ENCODE results near the gene CTTNBP2NL. TPM values are rescaled to one million over a fixed set of nuclear protein-coding genes. Genes with fewer than 3 reads are reported as not detected.

The CTTNBP2NL gene
- total and polyA plus RNA-seq, 10 of the 15 experiments (the other 5 are each of a cell fraction or from before 2014, with no cell fraction given), result 2.1 to 11.3 (median 5.6) TPM

DNA sequence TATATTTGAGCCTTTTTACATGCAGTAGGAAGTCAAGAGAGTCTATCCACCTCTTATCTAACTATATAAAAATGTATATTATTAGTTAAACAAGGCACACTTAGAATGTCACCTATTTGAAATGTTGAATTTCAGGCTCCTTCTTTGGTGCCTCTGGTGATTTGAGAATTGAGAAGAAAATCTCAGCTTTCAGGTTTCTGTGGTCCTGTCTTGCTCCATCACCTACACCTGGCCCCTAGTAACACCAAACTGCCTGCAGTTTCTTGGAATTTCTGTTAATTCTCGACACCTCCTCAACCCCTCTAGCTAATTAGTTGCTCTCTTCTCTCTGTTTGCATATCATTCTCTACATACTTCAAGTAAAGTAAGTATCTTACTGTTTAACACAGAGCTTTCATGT, 57.9 kb downstream of the CTTNBP2NL start:
- CTCF ChIA-PET, result no interaction called here
- POLR2A ChIA-PET, result no interaction called here
- Histone ChIP-seq H2AFZ (ENCODE audit: control insufficient read depth, low read depth, low read length) (no peak overlapping the region), H4K20me1 (ENCODE audit: control insufficient read depth, insufficient read depth) (no peaks in the 10 kb centered on the region), H3K4me3 (no peak overlapping the region), H3K4me2 (ENCODE audit: control insufficient read depth, insufficient read depth) (no peak overlapping the region), H3K27me3 (replicated peaks in 1 of 2; ENCODE audit: control insufficient read depth in 2 of 2, insufficient read depth in 2 of 2, low read length in 1 of 2) (no peaks in the 10 kb centered on the region), H3K9ac (ENCODE audit: control insufficient read depth, insufficient read depth, low read length) (no peak overlapping the region), H3K9me3 (replicated peaks; ENCODE audit: control insufficient read depth, insufficient read depth, low read length) (no peaks in the 10 kb centered on the region), H3K4me1 (ENCODE audit: control insufficient read depth, insufficient read depth, low read length) (no peaks in the 10 kb centered on the region), H3K36me3 (ENCODE audit: control insufficient read depth in 2 of 2, insufficient read depth in 2 of 2, low read length in 1 of 2) (peaks cover 10 to 12% of the 10 kb centered on the region in 2 experiments), H3K27ac (ENCODE audit: control insufficient read depth, insufficient read depth) (no peak overlapping the region), H3K79me2 (ENCODE audit: control insufficient read depth, insufficient read depth, low read length) (no peaks in the 10 kb centered on the region)
- in situ Hi-C loops (cut with MboI), result no loop called here
- no peak for DNase-seq (ENCODE audit: low read depth, low spot score)
- RAD21 ChIA-PET (ENCODE audit: unreplicated experiment), result no interaction called here
- no TSS peak for BruUV-seq (replicated peaks)
- SMC1A ChIA-PET (ENCODE audit: uncharacterized antibody, unreplicated experiment), result no interaction called here
- no peak for FAIRE-seq
- intact Hi-C loops (cut with micrococcal nuclease; ENCODE audit: unreplicated experiment), result no loop called here
- 100% methylated on average over 1 of the region's 1 CpG for WGBS (ENCODE audit: insufficient coverage, insufficient replicate concordance, low lambda C conversion rate, missing lambda C conversion rate)
- TF ChIP-seq, protein P1, sequence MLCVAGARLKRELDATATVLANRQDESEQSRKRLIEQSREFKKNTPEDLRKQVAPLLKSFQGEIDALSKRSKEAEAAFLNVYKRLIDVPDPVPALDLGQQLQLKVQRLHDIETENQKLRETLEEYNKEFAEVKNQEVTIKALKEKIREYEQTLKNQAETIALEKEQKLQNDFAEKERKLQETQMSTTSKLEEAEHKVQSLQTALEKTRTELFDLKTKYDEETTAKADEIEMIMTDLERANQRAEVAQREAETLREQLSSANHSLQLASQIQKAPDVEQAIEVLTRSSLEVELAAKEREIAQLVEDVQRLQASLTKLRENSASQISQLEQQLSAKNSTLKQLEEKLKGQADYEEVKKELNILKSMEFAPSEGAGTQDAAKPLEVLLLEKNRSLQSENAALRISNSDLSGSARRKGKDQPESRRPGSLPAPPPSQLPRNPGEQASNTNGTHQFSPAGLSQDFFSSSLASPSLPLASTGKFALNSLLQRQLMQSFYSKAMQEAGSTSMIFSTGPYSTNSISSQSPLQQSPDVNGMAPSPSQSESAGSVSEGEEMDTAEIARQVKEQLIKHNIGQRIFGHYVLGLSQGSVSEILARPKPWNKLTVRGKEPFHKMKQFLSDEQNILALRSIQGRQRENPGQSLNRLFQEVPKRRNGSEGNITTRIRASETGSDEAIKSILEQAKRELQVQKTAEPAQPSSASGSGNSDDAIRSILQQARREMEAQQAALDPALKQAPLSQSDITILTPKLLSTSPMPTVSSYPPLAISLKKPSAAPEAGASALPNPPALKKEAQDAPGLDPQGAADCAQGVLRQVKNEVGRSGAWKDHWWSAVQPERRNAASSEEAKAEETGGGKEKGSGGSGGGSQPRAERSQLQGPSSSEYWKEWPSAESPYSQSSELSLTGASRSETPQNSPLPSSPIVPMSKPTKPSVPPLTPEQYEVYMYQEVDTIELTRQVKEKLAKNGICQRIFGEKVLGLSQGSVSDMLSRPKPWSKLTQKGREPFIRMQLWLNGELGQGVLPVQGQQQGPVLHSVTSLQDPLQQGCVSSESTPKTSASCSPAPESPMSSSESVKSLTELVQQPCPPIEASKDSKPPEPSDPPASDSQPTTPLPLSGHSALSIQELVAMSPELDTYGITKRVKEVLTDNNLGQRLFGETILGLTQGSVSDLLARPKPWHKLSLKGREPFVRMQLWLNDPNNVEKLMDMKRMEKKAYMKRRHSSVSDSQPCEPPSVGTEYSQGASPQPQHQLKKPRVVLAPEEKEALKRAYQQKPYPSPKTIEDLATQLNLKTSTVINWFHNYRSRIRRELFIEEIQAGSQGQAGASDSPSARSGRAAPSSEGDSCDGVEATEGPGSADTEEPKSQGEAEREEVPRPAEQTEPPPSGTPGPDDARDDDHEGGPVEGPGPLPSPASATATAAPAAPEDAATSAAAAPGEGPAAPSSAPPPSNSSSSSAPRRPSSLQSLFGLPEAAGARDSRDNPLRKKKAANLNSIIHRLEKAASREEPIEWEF (IDR thresholded peaks at IDR 0.05; ENCODE audit: insufficient replicate concordance, low read depth, low read length), result no peak
- TF ChIP-seq ZNF274 (IDR thresholded peaks at IDR 0.05; ENCODE audit: insufficient read depth, insufficient read length) (no peak), TBL1XR1 (IDR thresholded peaks at IDR 0.05; ENCODE audit: low read depth, low read length) (no peak), ZNF384 (IDR thresholded peaks at IDR 0.05; ENCODE audit: borderline replicate concordance, low read depth, low read length) (no peak), ZSCAN29 (IDR thresholded peaks at IDR 0.05) (no peak), DPF2 (IDR thresholded peaks at IDR 0.05) (no peak), MEF2B (IDR thresholded peaks at IDR 0.05; ENCODE audit: partially characterized antibody, poor library complexity, severe bottlenecking) (no peak), SREBF1 (IDR thresholded peaks at IDR 0.05; ENCODE audit: low read length) (no peak), CHD4 (IDR thresholded peaks at IDR 0.05) (no peak), RBBP5 (conservative IDR thresholded peaks at IDR 0.05) (no peak), GATAD2B (conservative IDR thresholded peaks at IDR 0.05; ENCODE audit: low read depth) (no peak), RCOR1 (conservative IDR thresholded peaks at IDR 0.05; ENCODE audit: low read depth, low read length) (no peak), ZNF24 (IDR thresholded peaks at IDR 0.05) (no peak), STAT3 (IDR thresholded peaks at IDR 0.05; ENCODE audit: low read depth, low read length) (no peak)
- TF ChIP-seq, protein P2, sequence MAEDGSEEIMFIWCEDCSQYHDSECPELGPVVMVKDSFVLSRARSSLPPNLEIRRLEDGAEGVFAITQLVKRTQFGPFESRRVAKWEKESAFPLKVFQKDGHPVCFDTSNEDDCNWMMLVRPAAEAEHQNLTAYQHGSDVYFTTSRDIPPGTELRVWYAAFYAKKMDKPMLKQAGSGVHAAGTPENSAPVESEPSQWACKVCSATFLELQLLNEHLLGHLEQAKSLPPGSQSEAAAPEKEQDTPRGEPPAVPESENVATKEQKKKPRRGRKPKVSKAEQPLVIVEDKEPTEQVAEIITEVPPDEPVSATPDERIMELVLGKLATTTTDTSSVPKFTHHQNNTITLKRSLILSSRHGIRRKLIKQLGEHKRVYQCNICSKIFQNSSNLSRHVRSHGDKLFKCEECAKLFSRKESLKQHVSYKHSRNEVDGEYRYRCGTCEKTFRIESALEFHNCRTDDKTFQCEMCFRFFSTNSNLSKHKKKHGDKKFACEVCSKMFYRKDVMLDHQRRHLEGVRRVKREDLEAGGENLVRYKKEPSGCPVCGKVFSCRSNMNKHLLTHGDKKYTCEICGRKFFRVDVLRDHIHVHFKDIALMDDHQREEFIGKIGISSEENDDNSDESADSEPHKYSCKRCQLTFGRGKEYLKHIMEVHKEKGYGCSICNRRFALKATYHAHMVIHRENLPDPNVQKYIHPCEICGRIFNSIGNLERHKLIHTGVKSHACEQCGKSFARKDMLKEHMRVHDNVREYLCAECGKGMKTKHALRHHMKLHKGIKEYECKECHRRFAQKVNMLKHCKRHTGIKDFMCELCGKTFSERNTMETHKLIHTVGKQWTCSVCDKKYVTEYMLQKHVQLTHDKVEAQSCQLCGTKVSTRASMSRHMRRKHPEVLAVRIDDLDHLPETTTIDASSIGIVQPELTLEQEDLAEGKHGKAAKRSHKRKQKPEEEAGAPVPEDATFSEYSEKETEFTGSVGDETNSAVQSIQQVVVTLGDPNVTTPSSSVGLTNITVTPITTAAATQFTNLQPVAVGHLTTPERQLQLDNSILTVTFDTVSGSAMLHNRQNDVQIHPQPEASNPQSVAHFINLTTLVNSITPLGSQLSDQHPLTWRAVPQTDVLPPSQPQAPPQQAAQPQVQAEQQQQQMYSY (CRISPR knock-in tag; IDR thresholded peaks at IDR 0.05), result no peak
- TF ChIP-seq, protein P3, sequence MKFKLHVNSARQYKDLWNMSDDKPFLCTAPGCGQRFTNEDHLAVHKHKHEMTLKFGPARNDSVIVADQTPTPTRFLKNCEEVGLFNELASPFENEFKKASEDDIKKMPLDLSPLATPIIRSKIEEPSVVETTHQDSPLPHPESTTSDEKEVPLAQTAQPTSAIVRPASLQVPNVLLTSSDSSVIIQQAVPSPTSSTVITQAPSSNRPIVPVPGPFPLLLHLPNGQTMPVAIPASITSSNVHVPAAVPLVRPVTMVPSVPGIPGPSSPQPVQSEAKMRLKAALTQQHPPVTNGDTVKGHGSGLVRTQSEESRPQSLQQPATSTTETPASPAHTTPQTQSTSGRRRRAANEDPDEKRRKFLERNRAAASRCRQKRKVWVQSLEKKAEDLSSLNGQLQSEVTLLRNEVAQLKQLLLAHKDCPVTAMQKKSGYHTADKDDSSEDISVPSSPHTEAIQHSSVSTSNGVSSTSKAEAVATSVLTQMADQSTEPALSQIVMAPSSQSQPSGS (IDR thresholded peaks at IDR 0.05; ENCODE audit: low read length), result no peak
- no peak for ATAC-seq
